Mucosa of rectum (tissue), 2 donors: ENCODE data around the gene POLR1A.

Source experiments
- H3K27ac ChIP-seq, 2 donors: one replicate each; pipeline ENCODE4 v1.7.0; 2013; ENCODE audit warnings: inconsistent platforms in 2 of 2, low read depth in 2 of 2, low read length in 2 of 2
- H3K27me3 ChIP-seq, 2 donors: one replicate each; pipeline ENCODE4 v1.7.0; 2013; ENCODE audit warnings: low read length in 2 of 2; ENCODE audit not compliant: control insufficient read depth in 2 of 2, insufficient read depth in 2 of 2
- H3K36me3 ChIP-seq, 2 donors: one replicate each; pipeline ENCODE4 v1.7.0; 2013; ENCODE audit warnings: low read length in 2 of 2; ENCODE audit not compliant: control insufficient read depth in 2 of 2, insufficient read depth in 2 of 2
- H3K4me1 ChIP-seq, 2 donors: one replicate each; pipeline ENCODE4 v1.7.0; 2013; ENCODE audit warnings: low read length in 2 of 2, mild to moderate bottlenecking in 1 of 2; ENCODE audit not compliant: control insufficient read depth in 2 of 2, insufficient read depth in 2 of 2
- H3K4me3 ChIP-seq, 2 donors: one replicate each; pipeline ENCODE4 v1.7.0; 2013; ENCODE audit warnings: low read length in 2 of 2
- H3K9ac ChIP-seq, 2 donors: one replicate each; pipeline ENCODE4 v1.7.0; 2013; ENCODE audit warnings: low read length in 2 of 2, low read depth in 1 of 2, mild to moderate bottlenecking in 1 of 2
- H3K9me3 ChIP-seq, 2 donors: one replicate each; pipeline ENCODE4 v1.7.0; 2013; ENCODE audit warnings: low read length in 2 of 2; ENCODE audit not compliant: control insufficient read depth in 2 of 2
- donor health status: healthy.
- donor health status: Normal muscosa, but diverticular disease.

Gene POLR1A

DNA sequence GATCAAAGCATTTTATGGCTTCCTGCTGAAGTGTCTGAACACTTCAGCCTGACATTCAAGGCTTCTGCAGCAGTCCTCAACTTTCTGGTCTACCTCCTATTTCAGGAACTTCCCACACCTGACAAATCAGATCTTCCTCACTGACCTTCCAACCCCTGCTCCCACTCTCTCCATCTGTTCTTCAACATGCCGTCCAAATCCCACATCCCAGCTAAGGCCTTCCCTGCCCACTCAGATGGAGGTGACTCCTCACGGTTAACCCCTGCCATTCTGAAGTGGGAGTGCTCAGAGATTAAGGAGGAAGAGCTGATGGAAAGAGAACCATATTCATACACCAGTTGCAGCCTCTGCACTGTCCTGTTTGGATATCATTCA, 104.8 kb downstream of the POLR1A start:
- H3K9me3 ChIP-seq, result peaks cover 0 to 3% of the 10 kb centered on the region in 2 donors
- H3K36me3 ChIP-seq, result no peaks in the 10 kb centered on the region
- H3K9ac ChIP-seq, result no peak overlapping the region
- no peak overlapping the region for H3K27ac ChIP-seq
- H3K4me1 ChIP-seq, result peaks cover 18 to 21% of the 10 kb centered on the region in 2 donors
- H3K27me3 ChIP-seq, result no peaks in the 10 kb centered on the region
- no peak overlapping the region for H3K4me3 ChIP-seq

DNA sequence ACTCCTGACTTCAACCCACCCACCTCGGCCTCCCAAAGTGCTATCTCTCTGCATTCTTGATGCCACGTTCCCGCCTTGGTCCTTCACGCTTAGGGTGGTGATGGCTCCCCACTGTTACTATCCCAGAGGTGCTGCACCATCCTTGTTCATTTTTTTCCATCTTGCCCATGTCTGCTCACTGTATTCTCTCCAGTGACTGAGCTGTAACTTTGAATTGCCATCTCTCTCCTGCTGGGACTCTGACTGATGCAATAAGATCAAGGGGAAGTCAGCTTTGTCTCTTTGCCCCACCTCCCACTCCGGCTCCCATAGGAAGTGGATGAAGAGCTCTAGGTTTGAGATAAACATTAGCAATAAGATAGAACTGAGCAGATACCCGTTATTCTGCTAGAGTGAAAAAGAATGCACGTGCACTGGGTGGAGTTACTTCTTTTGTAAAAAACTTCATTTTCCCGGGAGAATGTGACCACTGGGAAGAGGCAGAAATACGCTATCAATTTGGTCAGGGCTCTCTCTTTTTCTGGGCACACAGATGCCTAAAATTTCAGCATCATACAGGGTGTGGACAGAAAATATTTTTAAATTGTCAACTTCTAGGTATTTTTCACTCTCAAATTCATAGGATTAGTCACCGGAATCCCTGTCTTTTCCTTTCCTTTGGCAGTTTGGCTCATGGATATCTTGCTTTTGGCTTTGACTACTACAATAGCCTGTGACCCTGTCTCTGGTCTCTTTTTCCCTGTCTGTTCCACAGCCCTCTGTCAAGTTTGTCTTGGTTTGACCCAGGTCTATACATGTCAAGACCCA, 105.4 kb downstream of the POLR1A start:
- Histone ChIP-seq H3K9me3 (peaks cover 0 to 3% of the 10 kb centered on the region in 2 donors), H3K27ac (peak overlapping the region; percentile 20 to 39), H3K4me1 (peaks cover 18 to 21% of the 10 kb centered on the region in 2 donors), H3K9ac (no peak overlapping the region), H3K36me3 (no peaks in the 10 kb centered on the region), H3K27me3 (no peaks in the 10 kb centered on the region), H3K4me3 (no peak overlapping the region)

DNA sequence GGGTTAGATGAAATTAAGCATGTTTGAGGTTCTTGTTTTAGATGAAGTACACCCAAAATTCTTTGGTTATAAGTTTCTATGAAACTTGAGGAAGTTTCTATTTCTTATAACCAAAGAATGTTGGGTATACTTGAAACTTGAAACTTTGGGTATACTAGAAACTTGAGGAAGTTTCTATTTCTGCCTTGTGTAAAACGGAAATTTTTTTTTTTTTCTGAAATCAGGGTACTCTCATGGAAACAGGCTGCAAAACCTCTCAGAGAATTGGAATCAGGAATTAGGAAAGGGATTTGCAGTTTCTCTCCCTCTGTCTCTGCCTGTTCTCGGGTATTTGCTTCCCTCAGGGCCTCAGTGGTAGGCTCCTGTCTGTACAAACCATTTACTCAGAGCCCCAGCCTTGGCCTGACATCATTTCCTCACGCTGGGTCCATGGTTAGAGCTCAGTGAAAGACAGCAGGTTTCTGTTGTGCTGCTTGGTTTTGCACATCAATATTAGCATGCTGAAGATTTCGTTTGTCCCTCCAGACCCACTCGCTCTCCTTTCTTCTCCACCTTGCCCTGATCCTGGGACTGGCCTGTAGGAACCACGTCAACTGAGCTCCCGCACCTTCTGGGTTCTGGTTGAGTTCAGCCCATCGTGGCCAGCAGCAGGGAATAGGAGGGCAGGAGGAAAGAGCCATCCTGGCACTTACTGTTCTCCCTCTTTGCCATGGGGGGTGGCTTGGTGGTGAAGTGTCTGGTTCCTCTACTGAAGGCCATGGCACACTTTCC, 106.4 kb downstream of the POLR1A start:
- Histone ChIP-seq H3K4me1 (peaks cover 22 to 27% of the 10 kb centered on the region in 2 donors), H3K9ac (no peak overlapping the region), H3K27me3 (no peaks in the 10 kb centered on the region), H3K4me3 (peak overlapping the region in 1 of 2 donors; percentile 43), H3K9me3 (no peaks in the 10 kb centered on the region), H3K27ac (peak overlapping the region; percentile 64 to 80), H3K36me3 (no peaks in the 10 kb centered on the region)

DNA sequence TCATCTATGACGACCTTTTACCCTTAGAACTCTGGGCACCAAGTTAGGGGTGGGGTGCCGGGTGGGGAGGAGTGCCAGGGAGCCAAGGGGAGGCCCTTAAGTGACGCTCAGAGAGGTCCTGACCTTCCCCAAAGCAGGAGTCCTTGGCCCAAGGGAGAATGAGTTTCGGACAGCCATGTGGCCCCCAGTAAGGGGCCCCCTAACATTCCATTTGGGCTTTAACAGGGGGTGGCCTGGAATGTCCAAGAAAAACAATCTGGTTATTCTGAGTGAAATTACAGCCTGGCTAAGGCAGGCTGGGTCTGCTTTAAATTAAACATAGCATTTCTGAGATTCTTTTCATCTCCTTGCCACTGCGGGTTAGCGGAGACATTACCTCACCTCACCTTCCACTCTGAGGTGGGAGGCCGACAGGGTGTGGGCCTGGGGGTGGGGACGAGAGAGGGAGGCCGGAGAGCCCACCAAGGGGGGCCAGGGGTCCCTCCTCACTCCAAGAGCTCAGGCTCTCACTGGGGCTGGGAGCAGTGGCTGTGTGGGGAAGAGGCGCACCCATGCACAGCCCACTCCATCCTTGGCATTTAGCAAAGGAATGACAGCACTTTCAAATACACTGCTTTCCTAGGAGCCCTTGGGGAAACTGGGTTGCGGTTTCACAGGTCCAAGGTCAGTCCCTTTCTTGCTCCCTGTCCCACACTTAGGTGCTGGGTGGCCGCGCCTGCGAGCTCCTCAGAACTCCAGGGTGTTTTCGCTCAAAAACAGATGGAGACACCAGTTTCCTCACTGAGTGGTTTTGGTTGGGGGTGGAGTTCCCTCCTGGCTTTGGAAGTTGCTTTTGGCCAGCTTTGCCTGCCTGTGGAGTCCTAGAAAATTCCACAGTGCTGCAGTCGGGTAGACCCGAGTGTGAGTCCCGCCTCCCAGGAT, 107.4 kb downstream of the POLR1A start:
- H3K9ac ChIP-seq, result peak overlapping the region in 1 of 2 donors; percentile 35
- H3K27ac ChIP-seq, result peak overlapping the region; percentile 64 to 80
- no peaks in the 10 kb centered on the region for H3K9me3 ChIP-seq
- peak overlapping the region in 1 of 2 donors; percentile 28 for H3K4me3 ChIP-seq
- H3K27me3 ChIP-seq, result no peaks in the 10 kb centered on the region
- no peaks in the 10 kb centered on the region for H3K36me3 ChIP-seq
- peaks cover 28 to 31% of the 10 kb centered on the region in 2 donors for H3K4me1 ChIP-seq

DNA sequence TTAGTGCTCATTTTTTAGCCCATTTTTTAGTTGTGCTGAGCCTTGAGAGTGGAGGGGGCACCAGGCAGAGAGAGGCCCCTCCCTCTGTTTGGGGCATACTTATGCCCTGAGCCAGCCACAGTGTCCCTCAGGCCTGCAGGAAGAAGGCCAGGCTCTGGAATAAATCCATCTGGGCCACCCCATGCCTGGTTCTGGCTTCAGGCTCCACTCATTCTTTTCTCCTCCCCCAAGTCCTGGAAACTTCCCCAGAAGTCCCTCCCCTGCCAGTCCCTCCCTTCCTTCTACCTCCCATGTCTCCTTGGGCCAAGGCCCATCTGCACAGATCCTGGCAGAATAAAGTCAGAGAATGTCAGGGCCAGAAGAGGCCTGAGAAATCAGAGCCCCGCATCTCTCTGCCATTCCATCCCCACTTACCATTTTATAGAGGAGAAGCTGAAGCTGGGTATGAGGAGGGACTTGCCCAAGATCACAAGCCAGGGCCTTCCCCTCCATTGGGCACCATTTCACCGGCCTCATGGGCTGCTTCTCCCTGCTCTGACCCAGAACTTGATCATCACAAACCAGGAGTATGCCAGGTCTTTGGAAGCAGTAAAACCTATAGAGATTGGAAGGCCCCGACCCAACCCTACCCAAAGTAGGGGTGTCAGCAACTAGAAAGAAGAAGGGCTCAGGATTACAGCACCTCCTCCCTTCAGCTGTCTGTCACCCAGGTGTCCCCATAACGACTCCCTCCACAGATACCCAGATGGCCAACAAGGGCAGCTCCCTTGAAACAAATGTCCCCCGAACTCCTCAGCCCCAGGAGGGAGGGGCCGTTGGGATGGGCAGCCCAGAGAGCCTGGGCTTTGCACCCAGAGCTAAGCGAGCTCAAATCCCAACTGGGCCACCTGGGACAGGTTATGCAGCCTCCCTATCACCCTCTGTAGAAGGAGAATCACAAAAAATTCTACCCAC, 108.4 kb downstream of the POLR1A start:
- peak overlapping the region; percentile 64 to 80 for H3K27ac ChIP-seq
- no peak overlapping the region for H3K4me3 ChIP-seq

DNA sequence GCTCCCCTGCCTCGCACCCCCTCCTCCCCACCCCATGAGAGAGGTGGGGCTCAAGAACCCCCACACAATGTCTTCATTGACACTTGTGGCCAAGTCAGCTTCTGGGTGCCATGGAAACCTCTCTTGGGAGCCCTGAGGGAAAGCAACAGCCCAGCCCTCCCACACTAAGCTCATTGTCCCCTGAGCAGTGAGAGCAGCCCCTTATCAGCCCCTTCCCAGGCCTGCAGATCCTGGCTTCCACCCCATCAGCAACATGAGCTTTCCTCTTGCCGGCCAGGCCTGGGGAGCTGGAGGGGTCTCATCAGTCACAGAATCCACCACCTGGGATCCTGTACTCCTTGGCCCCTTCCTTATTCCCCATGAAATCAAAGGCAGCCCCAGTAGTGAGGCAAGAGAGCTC, 109.1 kb downstream of the POLR1A start:
- Histone ChIP-seq H3K27me3 (no peaks in the 10 kb centered on the region), H3K9me3 (no peaks in the 10 kb centered on the region), H3K27ac (peak overlapping the region in 1 of 2 donors; percentile 80), H3K36me3 (no peaks in the 10 kb centered on the region), H3K9ac (no peak overlapping the region), H3K4me1 (peaks cover 28 to 31% of the 10 kb centered on the region in 2 donors), H3K4me3 (no peak overlapping the region)

More for the DNA sequence above, 108.4 kb downstream of the POLR1A start:
- Histone ChIP-seq H3K36me3 (no peaks in the 10 kb centered on the region), H3K9me3 (no peaks in the 10 kb centered on the region), H3K9ac (no peak overlapping the region), H3K4me1 (peaks cover 28 to 31% of the 10 kb centered on the region in 2 donors), H3K27me3 (no peaks in the 10 kb centered on the region)

DNA sequence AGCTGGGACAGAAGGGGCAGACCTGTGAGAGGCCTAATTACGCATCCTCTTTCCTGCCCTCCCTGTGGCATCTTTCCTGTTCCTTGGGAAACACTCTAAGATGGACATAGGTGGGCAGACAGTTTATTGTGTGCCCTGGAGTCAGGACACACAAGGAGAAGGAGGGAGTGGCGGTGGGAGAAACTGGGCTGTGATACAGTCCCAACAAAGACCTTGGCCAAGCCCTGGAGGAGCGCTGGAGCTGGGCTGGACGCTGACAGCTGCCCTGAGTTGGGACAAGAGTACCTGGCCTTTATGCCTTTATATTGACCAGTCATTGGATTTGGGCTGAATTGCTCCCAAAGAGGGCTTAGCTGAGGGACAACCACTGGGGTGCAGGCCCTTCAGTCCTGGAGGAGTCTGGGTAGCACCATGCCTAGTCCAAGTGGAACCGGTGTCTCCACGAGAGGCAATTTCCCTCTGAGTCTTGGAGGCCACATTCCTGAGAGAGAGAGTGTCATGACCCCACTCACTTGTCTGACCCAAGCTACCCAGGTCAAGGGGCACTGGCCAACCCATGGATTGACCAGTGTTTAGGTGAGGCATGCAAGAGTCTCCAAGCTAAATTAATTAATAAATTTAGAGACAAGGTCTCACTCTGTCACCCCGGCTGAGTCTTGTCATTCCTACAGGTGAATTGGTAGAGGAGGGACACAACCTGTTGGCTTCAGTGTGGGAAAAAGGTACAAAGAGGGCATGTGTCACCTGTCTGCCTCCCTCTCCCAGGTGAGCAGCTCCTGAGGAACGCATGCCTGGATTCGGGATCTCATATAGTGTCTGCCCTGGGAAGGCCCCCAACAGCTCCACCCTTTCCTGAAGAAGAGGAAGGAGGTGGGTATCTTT, 109.8 kb downstream of the POLR1A start:
- Histone ChIP-seq H3K4me3 (no peak overlapping the region), H3K9ac (no peak overlapping the region), H3K27me3 (no peaks in the 10 kb centered on the region), H3K4me1 (peaks cover 28 to 31% of the 10 kb centered on the region in 2 donors), H3K36me3 (no peaks in the 10 kb centered on the region), H3K9me3 (no peaks in the 10 kb centered on the region), H3K27ac (no peak overlapping the region)

DNA sequence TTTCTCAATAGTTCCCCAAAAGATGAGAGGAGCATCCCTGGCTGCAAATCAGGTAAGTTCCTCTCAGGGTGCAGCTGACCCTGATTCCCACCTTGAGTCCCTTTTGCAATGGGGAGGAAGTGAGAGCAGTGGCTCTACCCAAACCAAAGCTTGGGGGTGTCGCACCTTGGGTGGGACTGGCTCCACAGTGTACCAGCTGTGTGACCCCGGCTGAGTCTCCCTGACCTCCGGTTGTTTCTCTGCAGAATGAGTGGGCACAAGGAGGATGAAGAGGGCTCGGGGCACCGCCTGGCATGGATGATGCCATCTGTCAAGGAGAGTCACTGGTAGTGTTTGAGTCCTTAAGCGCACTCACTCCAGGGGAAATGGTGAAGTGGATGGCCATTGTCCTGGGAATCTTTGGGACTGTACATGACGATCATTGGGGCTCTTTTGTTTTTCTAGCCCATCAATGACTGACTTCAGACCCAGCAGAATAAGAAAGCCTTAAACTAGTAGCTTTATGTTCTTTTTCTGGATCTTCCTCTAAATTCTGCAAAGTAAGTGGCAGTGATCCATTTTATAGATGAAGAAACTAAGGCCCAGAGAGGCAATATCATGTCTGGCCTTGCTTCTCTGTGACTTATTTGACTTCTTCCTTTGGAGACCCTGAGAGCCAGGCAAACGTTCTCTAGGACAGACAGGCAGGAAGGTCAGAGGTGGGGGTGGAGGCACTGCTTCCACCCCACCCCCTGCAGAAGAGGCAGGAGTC, 110.6 kb downstream of the POLR1A start:
- no peaks in the 10 kb centered on the region for H3K9me3 ChIP-seq
- no peaks in the 10 kb centered on the region for H3K36me3 ChIP-seq
- H3K4me3 ChIP-seq, result no peak overlapping the region
- H3K9ac ChIP-seq, result no peak overlapping the region
- no peaks in the 10 kb centered on the region for H3K27me3 ChIP-seq
- H3K4me1 ChIP-seq, result peaks cover 28 to 31% of the 10 kb centered on the region in 2 donors
- peak overlapping the region in 1 of 2 donors; percentile 32 for H3K27ac ChIP-seq
